GM19193 (cell line): ENCODE measurements around the gene TLE5.

Experiments
- POLR2A ChIP-seq: IDR thresholded peaks from 4 replicates; pipeline ENCODE4 v1.6.1; 2011; ENCODE audit not compliant: insufficient read depth, insufficient read length; ENCODE audit errors: extremely low read depth

TLE5 gene

DNA sequence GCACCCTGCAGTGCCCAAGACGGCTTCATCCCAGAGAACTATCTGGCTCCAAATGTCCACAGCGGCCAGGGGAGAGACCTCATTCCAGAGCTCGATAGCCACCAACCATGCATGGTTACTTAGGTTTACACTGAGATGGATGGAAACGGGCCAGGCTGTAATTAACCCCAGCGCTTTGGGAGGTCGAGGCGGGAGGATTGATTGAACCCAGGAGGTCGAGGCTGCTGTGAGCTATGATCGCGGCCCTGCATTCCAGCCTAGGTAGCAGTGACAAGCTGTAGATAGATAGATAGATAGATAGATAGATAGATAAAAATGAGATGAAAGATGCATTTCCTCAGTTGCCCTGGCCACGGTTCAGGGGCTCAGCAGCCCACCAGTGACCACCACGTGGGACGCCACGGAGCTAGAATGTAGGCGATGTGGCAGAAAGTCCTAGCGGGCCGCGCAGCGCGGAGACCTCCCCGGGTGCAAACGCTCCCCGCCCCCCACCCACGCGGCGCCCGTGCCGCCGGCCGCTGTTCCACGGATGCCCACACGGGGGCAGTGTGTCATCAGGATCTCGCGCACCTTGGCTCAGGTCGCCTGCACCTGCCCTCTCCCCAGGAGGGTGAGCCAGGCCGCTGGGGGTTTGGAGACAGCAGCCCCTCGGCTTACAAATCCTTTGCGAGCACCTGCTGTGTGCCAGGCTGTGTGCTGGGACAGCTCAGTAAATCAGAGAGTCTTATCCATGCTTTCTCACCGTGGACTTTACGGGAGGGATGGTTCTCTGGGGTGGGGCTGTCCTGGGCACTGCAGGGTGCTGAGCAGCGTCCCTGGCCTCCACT is 13.5 kb upstream of the TLE5 start:
- no peak for TF ChIP-seq POLR2A

DNA sequence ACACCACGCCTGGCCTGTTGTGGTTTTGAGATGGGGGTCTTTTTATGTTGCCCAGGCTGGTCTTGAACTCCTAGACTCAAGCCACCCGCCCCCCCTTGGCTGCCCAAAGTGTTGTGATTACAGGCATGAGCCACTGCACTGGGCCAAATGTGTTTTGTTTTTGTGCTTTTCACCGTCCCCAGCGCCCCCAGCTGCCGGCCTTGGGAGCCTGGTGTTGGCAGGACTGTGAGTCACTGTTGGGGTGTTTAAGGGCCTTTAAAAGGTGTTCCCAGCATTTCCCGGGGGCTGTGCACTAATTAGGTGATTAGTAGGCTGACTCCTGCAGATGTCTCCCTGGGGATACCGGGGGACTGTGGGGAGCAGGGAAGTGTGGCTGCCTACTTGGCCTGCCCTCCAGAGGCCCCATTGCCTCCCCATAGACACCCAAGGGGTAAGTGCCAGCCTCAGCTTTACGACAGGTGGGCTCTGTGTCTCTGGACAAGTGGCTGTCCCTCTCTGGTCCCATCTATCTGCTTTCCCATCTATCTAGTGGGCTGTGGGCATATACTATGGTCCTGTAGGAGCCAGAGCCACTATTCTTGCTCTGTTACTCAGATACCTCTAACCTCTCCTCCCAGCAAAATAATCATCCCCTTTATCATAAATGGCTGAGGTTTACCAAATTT is 11.8 kb upstream of the TLE5 start:
- no peak for TF ChIP-seq POLR2A

DNA sequence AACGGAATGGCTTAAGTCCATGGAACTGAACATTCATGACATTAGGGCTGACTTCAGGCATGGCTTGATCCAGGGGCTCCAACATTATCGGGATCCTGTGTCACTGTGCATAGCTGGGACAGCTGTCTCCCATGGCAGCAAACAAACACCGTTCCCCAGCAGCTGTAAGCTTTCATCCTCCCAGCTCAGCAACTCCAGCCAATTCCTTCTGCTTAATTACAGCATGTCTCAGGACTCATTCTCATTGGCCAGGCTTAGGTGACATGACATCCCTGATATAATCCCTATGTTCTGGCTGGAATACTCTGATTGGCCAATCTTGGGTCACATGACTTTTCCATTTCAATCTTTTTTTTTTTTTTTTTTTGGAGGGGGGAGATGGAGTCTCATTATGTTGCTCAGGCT is 10.9 kb upstream of the TLE5 start:
- TF ChIP-seq POLR2A, result no peak

DNA sequence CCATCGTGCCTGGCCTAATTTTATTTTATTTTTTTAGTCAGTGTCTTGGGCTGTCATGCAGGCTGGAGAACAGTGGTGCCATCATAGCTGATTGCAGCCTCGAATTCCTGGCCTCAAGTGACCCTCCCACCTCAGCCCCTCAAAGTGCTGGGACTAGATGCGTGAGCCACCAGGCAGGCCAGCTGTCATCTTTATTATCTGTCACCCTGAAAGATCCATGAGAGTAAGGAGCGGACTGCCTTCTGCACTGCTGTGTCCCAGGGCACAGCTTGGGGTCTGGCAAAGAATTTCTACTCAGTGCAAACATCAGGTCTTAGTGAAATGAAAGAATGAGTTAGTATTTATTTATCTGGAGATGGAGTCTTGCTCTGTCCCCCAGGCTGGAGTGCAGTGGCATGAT is 9.5 kb upstream of the TLE5 start:
- TF ChIP-seq POLR2A, result no peak

DNA sequence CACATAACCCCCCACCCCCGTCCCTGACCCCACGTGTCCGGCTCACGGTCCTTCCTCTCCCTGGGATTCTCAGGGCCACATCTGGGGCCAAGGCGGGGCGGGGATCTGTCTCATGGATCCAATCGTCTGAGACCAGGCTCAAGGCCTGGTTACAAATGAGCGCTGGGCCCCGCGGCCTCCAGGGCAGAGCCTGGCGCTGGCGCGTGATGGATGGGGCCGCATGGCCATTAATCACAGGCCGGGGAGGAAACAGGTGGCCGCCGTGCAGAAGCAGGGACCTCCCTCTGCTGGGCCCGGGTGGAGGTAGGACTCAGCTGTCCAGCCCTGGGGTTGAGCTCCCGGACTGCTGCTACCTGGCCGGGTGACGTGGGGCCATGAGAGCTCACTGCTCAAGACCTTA is 5.8 kb upstream of the TLE5 start:
- TF ChIP-seq POLR2A, result no peak

DNA sequence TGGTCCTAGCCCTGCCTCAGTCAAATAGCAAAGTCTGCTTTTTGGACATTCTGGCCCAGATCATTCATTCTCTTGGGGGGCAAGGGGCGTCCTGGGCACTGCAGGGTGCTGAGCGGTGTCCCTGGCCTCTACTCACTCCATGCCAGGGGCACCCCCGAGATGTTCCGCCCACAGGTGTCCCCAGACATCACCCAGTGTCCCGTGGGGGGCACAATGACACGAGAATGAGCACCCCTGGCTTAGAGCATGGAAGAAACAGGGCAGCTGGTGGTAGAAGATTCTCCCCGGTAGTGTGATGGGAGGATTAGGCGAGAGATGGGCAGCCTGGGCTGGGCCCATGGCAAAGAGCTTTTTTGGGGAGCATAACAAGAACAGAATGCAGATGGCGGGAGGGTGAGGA is 5.3 kb upstream of the TLE5 start:
- TF ChIP-seq POLR2A, result no peak

DNA sequence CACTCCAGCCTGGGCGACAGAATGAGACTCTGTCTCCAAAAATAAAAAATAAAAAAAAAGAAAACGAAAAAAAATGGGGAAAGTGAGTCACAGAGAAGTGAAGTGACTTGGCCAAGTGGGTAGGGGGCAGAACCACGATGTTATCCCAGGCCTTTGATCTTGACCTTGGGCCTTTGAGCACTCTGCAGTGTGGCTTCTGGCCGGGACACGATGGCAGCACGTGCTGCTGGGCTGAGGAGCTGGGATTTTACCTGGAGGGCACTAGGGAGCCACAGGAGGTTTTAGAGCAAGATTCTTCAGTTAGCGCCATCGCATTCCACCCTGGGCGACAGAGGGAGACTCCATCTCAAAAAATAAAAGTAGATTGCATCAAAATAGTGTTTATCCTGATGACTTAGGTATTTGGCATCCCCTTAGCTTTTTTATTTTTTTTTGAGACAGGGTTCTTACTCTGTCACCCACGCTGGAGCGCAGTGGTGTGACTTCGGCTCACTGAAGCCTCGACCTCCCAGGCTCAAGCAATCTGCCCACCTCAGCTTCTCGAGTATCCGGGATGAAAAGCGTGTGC is 4.3 kb upstream of the TLE5 start:
- no peak for TF ChIP-seq POLR2A

DNA sequence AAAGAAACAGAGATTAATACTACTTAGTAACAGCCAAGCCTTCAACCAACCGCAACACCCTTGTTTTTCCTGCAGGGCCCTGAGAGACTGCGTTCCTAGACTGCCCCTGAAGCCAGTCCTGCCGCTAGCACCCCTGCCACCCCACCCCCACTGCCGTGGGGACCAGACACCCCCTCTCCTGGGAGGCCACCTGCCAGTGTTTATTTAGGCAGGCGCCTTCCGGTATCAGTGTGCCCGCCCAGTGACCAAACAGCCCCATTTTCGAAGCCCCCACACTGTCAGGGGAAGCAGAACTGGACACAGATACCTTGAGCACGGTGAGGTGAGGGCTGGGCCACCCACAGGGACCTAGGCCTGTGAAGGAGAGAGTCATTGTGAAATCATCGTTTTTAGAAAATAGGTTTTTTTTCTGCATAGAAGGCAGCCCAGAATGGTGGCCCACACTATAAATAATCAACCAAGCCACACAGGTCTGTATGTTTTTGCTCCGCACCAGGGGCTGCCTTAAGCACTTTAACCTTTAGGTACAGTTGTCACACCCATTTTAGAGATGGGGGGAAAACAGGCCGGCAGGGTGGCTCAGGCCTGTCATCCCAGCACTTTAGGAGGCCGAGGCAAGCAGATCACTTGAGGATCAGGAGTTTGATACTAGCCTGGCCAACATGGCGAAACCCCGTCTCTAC is 3.5 kb upstream of the TLE5 start:
- TF ChIP-seq POLR2A, result peak; percentile 45

DNA sequence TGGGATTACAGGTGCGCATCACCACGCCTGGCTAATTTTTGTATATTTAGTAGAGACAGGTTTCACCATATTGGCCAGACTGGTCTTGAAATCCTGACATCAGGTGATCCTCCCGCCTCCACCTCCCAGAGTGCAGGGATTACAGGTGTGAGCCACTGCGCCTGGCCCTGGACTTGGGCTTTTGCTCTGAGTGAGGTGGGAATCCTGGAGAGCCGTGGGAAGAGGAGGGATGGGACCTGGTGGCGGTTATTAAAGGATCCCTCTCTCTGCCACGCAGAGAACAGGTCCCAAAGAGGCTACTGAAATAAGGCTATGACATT is 1.7 kb upstream of the TLE5 start:
- no peak for TF ChIP-seq POLR2A

DNA sequence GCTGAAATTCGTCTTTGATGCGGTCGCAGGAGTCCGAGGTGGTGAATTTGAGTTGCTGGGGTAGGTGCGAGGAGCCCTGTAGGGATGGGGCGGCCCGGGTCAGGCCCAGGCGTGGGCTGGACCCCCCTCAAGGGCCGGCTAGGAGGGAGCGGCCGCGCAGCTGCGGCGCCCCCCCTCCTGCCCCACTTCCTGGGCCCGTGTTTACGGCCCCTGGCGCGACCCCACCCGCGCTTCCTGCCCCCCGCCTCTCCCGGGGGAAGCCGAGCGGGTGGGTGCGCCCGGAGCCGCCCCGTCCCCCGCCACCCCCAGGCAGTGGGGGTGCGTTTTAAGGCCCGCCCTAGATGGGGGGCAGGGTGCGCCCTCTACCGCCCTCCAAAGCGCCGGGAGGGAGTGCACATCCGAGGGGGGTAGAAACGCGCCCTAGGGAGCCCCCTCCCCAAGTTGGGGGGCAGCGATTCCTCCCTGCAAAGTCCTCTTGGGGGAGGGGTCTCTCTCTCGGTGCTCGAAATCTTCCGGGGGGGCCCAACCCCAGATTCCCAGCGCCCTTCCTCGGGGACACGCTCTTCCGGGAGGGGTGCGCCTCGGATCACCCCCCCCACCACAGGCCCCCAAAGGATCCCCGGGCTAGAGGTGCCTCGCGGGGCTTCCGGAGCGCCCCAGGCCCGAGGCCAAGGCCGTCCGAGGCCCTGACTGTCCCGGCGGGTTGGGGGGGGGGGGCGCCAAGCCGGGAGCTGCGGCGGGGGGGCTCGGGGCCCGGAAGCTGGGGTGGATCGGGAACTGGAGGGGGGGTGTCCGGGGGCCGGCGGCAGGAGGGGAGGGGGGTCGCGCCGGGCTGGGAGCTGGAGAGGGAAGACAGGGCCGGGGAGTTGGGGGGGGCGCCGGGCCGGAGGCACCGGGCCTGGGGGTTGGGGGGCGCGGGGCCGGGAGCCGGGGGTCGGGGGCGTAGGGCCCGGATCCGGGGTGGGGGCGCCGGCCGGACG is 823 bp downstream of the TLE5 start:
- TF ChIP-seq POLR2A, result peak; percentile 41

DNA sequence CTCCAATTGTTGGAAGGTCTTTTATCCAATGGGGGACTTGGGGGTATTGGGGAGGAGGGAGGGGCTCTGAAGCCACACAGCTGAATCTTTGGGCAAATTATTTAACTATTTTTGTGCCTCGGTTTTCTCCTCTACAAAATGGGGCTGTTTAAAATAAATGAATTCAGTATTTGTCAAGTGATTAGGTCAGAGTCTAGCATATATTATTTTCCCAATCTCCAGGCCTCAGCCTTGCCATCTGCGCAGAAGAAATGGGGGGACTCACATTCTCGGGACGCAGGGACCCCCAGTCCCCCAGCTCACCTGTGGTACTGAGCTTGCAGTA is 1.5 kb downstream of the TLE5 start:
- TF ChIP-seq POLR2A, result no peak

DNA sequence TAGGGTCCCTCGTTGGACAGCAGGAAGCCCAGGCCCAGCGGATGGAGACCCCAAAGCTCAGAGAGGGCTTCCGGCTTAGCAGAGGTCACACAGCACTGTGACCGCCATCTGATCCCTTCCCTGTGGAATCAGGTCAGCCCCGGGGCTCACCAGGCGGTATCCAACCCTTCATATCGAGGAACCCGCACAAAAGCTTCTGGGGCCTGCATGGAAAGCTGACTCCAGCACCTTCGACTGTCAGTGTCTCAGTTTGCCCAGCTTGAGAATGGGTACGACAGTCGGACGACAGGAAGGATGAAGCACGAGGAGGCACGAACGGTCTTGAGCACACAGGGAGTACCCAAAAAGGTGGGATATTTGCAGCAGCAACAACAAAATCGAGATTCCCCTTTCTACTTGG is 2.6 kb downstream of the TLE5 start:
- no peak for TF ChIP-seq POLR2A

DNA sequence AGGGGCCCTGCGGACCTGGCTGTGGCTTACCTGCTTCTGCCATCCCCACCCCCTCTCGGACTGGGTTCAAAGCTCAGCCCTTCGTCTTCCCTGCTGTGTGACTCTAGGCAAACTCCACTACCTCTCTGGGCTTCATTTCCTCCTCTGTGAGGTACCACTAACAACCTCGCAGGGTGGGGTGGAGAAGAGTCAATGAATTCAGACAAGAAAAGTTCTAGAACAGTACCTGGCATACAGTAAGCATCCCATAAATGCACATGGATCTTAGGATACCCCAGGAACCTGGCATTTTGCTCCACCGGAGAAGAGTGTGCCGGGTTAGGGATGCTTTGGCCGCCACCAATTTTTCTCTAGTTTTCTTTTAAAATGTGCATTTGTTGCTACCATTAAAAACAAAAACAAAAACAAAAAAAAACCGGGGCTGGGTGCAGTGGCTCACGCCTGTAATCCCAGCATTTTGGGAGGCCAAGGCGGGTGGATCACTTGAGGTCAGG is 3.4 kb downstream of the TLE5 start:
- no peak for TF ChIP-seq POLR2A

DNA sequence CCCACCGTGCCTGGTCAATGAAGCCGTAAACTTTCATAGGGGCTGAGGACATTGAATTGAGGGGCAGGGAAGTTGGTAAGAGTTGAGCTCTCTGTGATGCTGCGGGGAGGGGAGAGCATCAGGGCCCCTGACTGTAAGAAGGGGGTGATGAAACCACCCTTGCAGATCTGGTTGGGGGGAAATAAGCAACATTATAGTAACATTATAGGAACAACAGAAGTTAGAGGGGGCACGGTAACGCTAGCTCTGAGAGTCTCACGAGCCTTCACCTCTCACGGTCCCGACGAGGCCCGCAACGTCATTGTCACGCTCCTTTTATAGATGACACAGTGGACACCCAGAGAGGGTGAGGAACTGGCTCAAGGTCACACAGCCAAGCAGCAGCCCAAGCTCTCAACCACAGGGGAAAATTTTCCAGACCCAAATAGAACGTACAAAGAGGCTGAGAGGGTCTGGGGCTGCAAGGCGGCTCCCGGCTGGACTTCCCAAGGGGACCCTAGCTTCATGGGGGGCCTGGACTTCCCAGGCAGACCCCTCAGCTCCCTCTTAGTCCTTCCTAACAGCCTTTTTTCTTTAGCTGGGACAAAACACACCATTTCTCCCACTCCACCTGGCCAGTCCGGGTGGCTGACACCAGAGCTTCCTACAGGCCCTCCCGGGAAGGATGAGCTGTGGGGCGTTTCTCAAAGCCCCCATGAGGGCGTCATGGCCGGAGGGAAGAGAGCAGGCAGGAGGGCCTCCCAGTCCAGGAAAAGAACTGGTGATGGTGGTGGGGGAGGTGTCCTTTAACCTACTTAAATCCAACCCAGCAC is 4.1 kb downstream of the TLE5 start:
- no peak for TF ChIP-seq POLR2A
